ENCODE measurements around the gene ITPR2.

Gene ITPR2

GRCh38 chr12:26702741-26703140, 130.3 kb downstream of the ITPR2 start:
- no peak overlapping the region for H3K4me3 ChIP-seq (ENCODE audit: low read depth, low read length)
- DNase-seq (ENCODE audit: low read depth): no peak
- no peak for TF ChIP-seq CTCF (IDR thresholded peaks at IDR 0.05; ENCODE audit: low read depth, low read length, missing control alignments)

GRCh38 chr12:26701604-26702215, 131.3 kb downstream of the ITPR2 start:
- H3K4me3 ChIP-seq (ENCODE audit: low read depth, low read length): no peak overlapping the region
- TF ChIP-seq CTCF (IDR thresholded peaks at IDR 0.05; ENCODE audit: low read depth, low read length, missing control alignments): peak; percentile 27
- DNase-seq (ENCODE audit: low read depth): no peak

GRCh38 chr12:26700430-26700829, 132.6 kb downstream of the ITPR2 start:
- TF ChIP-seq CTCF (IDR thresholded peaks at IDR 0.05; ENCODE audit: low read depth, low read length, missing control alignments): no peak
- DNase-seq (ENCODE audit: low read depth): no peak
- no peak overlapping the region for H3K4me3 ChIP-seq (ENCODE audit: low read depth, low read length)

GRCh38 chr12:26699237-26699636, 133.8 kb downstream of the ITPR2 start:
- no peak for TF ChIP-seq CTCF (IDR thresholded peaks at IDR 0.05; ENCODE audit: low read depth, low read length, missing control alignments)
- H3K4me3 ChIP-seq (ENCODE audit: low read depth, low read length): no peak overlapping the region
- no peak for DNase-seq (ENCODE audit: low read depth)

GRCh38 chr12:26698186-26698585, 134.8 kb downstream of the ITPR2 start:
- no peak for TF ChIP-seq CTCF (IDR thresholded peaks at IDR 0.05; ENCODE audit: low read depth, low read length, missing control alignments)
- DNase-seq (ENCODE audit: low read depth): no peak
- no peak overlapping the region for H3K4me3 ChIP-seq (ENCODE audit: low read depth, low read length)

GRCh38 chr12:26697217-26697616, 135.8 kb downstream of the ITPR2 start:
- no peak overlapping the region for H3K4me3 ChIP-seq (ENCODE audit: low read depth, low read length)
- DNase-seq (ENCODE audit: low read depth): no peak
- no peak for TF ChIP-seq CTCF (IDR thresholded peaks at IDR 0.05; ENCODE audit: low read depth, low read length, missing control alignments)

- H3K4me3 ChIP-seq (ENCODE audit: low read depth, low read length): no peak overlapping the region
- DNase-seq (ENCODE audit: low read depth): no peak
- TF ChIP-seq CTCF (IDR thresholded peaks at IDR 0.05; ENCODE audit: low read depth, low read length, missing control alignments): no peak
Measured at GRCh38 chr12:26696613-26697092, 136.3 kb downstream of the ITPR2 start.
